ENCODE results near the gene PLS3.
A peak's percentile ranks its signal among the peaks of the same experiment; 100 is the strongest.
"Not testable (repeated sequence)": the region's sequence is repeated elsewhere in the genome, so short reads cannot be mapped to it uniquely, and the experiment has no call there.

Gene PLS3

DNA sequence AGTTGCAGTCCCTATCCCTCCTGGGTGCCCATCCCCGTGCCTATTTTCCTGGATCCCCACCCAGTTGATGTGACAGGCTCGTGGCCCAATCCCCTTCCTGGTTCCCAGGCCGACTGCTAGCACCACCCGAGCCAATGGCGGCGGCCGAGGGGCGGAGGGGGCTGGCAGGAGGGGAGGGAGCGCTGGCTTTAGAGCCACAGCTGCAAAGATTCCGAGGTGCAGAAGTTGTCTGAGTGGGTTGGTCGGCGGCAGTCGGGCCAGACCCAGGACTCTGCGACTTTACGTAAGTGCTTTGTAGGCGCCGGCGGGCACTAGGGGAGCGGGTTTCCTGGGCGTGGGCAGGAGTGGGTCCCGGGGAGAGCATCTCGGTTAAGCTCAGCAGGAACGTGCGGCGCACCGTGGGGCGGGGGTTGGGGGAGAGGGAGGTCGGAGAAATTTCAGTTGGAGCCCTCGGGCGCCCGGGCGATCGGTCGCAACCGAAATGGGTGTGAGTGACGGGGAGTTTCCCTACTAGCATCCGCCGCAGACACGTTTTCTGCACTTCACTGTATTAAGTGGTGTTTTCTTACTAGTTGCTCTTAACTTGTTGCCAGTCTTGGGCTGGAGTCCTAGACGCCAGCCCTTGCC lies at the start of gene PLS3:
PLS3 (plus strand) TSS at position 197 of the 627 bp plus-strand sequence. CDS start 49,077 bp downstream, outside the sequence.
- DNase-seq: peak; percentile 63

DNA sequence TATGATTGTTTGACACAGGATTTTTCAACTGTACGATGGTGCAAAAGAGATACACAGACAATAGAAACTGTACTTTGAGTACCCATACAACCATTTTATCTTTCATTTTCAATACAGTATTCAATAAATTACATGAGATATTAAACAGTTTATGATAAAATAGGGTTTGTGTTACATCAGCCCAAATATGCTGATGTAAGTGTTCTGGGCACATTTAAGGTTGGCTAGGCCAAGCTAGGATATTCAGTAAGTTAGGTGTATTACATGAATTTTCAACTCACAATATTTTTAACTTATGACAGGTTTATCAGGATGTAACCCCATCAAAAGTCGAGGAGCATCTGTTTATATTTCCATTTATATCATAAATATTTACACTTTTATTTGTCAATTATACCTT lies 42.9 kb upstream of the PLS3 start:
- no peak for DNase-seq

GRCh38 chrX:115521741-115522140 lies 39.2 kb upstream of the PLS3 start:
- DNase-seq: no peak

DNA sequence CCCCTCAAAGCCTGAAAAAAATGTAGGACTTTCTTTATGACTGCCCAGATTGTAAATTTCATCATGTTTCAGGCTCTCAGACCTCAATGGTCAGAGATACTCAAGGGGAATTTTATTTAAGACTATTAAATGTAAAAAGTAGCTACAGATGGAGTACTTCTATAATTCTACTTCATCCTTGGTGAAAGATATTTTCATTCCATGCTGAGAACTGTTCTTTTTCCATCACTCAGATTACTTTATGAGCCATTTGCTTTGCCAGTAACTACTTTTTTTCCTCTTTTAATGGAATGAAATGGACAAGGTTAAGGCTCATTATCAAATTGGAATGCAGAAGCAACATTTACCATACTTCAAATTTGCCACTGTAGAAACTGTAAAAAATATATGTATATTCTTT lies 38.0 kb upstream of the PLS3 start:
- no peak for DNase-seq

DNA sequence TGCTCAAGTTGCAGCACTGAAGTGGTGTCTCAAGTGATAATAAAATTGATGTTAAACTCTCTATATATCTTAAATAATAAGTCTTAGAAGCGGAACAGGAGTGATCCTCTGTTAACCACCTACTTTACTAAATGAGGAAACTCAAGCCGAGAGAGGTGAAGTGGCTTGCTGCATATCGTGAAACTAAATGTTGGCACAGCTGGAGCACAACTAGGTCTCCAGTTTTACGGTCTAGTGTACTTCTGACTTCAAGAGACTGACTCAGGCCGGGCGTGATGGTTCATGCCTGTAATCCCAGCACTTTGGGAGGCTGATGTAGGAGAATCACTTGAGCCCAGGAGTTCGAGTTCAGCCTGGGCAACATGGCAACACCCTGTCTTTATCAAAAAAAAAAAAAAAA lies 35.5 kb upstream of the PLS3 start:
- DNase-seq: no peak

DNA sequence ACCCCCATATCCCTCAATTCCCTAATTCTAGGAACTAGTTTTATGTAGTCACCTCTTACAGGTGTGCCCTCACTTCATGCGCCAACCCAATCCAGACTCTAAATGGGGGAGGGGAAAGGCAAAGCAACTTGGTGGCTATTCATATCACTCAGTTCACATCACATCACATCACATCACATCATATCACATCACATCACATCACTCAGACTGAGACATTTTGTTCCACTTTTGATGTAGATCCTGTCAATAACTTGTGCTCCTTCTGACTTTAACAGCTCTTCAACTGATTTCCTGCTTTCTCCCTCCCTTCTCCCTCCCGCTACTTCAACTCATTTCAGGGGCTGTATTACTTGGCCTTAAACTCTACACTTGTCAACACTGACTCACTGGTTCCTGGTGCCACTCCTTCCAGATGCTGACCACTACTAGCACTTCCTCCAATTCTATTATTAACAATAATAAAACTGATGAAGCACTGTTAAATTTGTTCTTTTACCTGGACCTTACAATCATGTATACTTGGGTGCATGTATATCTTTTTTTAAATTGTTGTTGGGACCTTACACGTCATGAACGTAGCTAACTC lies 29.1 kb upstream of the PLS3 start:
- DNase-seq: no peak

DNA sequence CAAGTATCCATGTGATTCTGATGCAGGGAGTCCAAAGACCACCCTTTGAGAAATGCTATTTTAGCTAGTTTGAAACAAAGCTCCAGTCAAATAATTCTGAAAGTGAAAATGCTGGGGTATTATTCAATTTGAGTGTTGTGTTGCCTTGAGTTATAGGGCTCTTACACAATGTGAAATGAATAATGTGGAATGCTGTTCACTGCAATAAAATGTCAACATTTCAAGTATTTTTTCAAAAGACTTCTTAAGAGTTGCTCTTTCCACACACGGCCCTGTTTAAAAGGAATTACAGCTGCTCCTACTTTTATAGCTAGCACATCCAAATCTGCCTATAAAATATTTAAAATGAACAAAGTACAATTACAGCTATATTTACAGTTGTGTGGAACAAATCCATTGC lies 27.5 kb upstream of the PLS3 start:
- no peak for DNase-seq

GRCh38 chrX:115534383-115534782 lies 26.6 kb upstream of the PLS3 start:
- no peak for DNase-seq

DNA sequence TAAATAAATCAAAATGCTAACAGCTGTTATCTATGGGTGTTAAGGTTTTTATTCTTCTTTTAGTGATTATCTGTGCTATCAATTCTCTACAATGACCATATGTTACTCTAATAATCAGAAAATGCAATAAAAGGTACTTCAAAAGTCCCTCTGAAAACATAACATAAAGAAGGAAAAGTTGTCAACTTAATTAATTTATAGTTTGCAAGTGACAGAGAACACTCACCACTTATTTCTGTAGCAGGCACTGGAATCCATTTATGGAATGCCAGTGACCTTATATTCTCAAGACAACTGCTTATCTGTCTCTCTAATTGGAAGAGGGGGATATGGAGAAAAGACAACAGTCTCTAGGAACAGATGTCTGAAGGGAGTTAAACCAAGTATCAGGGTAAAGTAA lies 25.6 kb upstream of the PLS3 start:
- no peak for DNase-seq

DNA sequence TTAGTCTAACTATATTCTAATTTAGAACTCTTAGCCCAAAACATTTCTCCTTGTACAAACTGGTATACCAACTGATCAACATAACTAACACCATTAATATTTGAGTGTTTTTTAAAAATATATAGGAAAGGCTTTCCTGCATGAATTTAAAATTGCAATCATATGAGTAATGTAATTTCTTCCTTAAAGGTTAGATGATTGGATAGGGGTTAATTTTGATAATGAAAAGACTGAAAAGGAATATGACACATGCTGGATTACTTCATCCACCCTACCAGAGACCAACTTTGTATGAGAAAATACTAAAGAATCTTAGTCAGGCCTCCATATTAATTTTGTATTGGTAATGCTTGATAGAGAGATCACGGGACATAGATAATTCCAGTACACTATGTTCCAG lies 25.1 kb upstream of the PLS3 start:
- DNase-seq: no peak

GRCh38 chrX:115539841-115540240 lies 21.1 kb upstream of the PLS3 start:
- DNase-seq: no peak

GRCh38 chrX:115541045-115541444 lies 19.9 kb upstream of the PLS3 start:
- DNase-seq: not testable (repeated sequence)

DNA sequence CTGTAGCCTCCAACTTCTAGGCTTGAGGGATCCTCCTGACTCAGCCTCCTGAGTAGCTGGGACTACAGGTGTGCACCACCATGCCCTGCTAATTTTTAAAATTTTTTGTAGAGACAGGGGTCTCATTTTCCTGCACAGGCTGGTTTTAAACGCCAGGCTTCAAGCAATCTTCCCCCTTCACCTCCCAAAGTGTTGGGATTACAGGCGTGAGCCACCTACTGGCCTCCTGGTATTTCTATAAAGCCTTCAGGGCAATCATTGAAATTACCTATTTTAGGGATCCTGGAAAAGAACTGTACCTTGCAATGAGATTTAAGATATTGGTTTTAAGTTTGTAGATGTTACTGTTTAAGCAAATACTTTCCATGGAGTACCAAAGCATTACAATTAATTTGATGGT lies 13.5 kb upstream of the PLS3 start:
- DNase-seq: no peak

DNA sequence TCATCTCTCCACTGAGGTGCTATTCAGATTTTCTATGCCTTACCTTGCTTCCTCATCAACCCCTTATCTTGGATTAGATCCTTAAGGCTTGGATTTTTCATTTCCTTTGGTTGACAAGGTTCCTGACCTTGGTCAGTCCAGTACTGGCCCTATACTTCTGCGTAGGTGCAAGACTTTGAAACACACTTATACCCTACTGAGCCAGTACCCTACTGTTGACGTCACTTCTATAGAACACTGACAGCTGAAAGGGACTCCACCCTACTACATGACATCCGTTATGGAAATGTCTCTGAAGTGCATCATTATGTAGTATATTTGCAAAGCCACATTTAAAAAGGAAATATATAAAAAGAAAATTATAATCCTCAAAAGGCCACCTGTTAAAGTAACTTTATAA lies 12.0 kb upstream of the PLS3 start:
- DNase-seq: no peak

GRCh38 chrX:115553171-115553570 lies 7.8 kb upstream of the PLS3 start:
- no peak for DNase-seq

DNA sequence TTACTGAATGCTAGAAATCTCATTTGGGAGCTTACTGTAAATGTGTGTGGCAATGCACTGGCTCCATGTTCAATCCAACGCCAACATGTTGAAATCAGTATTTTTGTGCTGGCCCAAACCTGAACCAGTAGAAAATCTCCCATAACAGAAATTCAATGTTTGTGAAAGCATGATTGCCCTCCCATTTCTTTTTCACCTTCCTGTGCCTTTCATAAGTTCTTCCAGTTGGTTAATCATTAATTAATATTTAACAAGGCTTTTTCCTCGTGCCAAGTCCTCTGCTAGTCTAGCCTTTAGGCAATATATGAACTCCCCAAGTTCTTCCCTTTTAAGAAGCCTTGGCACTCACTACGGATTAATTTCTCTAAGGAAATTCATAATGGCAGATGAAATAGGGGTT lies 1.3 kb upstream of the PLS3 start:
- no peak for DNase-seq

DNA sequence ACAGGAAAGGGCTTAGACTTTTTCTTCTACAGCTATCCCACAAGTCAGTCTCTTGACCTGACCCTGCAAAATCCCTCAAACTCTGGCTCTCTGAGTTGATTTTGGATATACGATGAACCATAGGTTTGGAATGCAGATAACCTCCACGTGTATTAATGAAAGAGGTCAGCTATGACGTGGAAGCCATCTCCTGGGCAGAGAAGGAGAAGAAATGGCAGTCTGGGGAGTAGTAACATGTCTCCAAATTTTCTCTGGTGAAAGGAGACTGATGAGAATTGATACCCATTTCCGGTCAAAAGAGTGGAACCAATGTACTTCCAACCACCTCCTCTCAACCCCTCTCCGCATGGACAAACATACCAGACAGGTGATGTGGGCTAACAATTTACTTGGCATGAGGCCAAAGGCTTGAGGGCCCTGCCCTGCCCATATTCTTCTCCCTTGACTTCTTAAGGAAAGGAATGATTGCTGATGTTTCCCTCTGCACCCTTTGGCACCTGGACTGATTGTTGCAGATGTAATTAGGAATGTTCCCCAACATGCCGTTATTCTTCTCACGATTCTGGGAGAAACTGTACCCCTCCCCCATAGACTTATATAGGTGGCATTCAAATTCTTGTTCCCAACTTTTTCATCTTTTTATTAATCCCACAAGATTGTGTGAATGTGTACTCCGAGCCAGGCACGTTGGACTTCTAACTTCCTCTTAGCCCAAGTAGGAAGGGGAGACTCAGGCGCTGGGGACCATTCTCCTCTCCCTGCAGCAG lies 580 bp upstream of the PLS3 start:
- no peak for DNase-seq

GRCh38 chrX:115561605-115562479 lies 868 bp downstream of the PLS3 start:
- peak; percentile 15 to 21 for DNase-seq

GRCh38 chrX:115562480-115562847 lies 1.5 kb downstream of the PLS3 start:
- peak in 1 of 2 experiments; percentile 7 for DNase-seq

DNA sequence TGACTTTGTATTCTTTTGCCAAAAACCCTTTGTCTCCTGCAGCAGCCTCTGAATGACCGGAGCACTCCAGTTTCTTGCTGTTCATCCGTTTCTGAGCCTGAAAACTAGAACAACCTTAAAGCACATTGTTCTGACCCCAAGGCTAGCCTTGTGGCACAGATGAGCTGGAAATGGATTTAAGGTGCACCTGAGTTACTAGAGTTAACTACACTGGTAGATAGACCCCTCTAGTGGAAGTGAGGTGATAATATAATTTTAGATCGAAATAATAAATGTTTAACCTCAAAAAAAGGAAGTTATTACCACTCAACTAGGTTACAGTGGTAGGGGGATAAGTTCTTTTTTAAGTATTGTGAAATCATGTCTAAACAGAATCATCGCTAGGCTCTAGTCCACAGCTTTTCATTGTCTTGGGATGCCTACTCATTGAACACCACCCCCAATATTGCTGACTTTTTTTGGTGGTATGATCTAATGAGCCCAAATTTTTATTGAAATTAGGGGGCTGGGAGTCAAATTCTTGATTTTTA lies 2.7 kb downstream of the PLS3 start:
- DNase-seq: peak; percentile 8 to 37

DNA sequence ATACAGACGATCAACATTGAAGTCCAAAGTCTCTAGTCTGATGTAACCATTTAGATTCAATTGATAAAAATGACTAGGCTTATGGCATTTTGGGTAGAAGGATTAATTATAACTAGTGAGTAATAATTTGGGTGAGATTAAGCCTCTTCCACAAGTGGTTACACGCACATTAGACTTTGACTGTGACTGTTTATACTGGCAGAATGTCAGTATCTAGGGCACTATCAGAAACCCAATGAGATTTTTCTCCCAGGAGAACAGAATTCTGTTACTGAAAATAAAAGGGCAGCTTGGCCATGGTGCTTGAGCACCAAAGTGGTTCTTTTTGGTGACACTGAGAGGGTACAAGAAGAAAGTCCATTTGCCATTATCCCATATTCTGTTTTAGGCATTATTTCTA lies 3.3 kb downstream of the PLS3 start:
- no peak for DNase-seq

- DNase-seq: no peak
Observed at GRCh38 chrX:115565888-115566287, 4.9 kb downstream of the PLS3 start.

DNA sequence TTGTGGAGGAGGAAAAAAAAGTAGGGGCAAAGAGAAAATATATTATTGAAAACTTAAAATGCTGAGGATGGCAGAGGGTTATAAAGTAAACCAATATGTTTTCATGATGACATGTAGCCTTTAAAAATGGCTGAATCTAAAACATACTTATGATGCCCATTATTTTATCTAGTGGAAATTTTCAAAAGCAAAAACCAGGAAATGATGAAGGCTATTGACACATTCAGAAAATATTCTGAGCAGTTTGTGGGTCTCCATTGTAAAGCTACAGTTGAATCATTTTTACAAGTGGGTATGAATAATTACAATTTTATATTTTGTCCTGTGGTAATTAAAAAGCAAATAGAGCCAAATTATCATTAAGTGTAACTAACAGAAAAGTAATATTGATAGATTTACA lies 10.7 kb downstream of the PLS3 start:
- no peak for DNase-seq

Data from Kasumi-1 (cell line).